ENCODE results near the gene AAR2. TPM values are rescaled to one million over a fixed set of nuclear protein-coding genes. Genes with fewer than 3 reads are reported as not detected.

Gene AAR2
- total RNA-seq, 1 donor from 2014 or later, result 19.0 TPM

GRCh38 chr20:36253036-36253435 is 16.8 kb downstream of the AAR2 start:
- Mint-ChIP-seq H3K27ac (ENCODE audit: unreplicated experiment) (no peak overlapping the region), H3K4me3 (ENCODE audit: unreplicated experiment) (no peak overlapping the region)

GRCh38 chr20:36254076-36254475 is 17.8 kb downstream of the AAR2 start:
- Mint-ChIP-seq H3K27ac (ENCODE audit: unreplicated experiment) (no peak overlapping the region), H3K4me1 (ENCODE audit: low read depth, unreplicated experiment) (peaks cover 11% of the 10 kb centered on the region), H3K36me3 (ENCODE audit: unreplicated experiment) (no peaks in the 10 kb centered on the region), H3K9me3 (ENCODE audit: unreplicated experiment) (peaks cover 1% of the 10 kb centered on the region), H3K27me3 (ENCODE audit: unreplicated experiment) (peaks cover 2% of the 10 kb centered on the region), H3K4me3 (ENCODE audit: unreplicated experiment) (no peak overlapping the region)
- TF ChIP-seq CTCF (IDR thresholded peaks at IDR 0.05; ENCODE audit: partially characterized antibody, unreplicated experiment), result no peak
- DNase-seq, result no peak

More at GRCh38 chr20:36253036-36253435, 16.8 kb downstream of the AAR2 start:
- H3K9me3 Mint-ChIP-seq (ENCODE audit: unreplicated experiment), result no peaks in the 10 kb centered on the region
- no peak for TF ChIP-seq CTCF (IDR thresholded peaks at IDR 0.05; ENCODE audit: partially characterized antibody, unreplicated experiment)
- no peak for DNase-seq
- peaks cover 11% of the 10 kb centered on the region for H3K4me1 Mint-ChIP-seq (ENCODE audit: low read depth, unreplicated experiment)
- peaks cover 2% of the 10 kb centered on the region for H3K27me3 Mint-ChIP-seq (ENCODE audit: unreplicated experiment)
- H3K36me3 Mint-ChIP-seq (ENCODE audit: unreplicated experiment), result no peaks in the 10 kb centered on the region

GRCh38 chr20:36255445-36255844 is 19.2 kb downstream of the AAR2 start:
- no peak overlapping the region for H3K27ac Mint-ChIP-seq (ENCODE audit: unreplicated experiment)
- TF ChIP-seq CTCF (IDR thresholded peaks at IDR 0.05; ENCODE audit: partially characterized antibody, unreplicated experiment), result no peak
- peaks cover 2% of the 10 kb centered on the region for H3K27me3 Mint-ChIP-seq (ENCODE audit: unreplicated experiment)
- no peak for DNase-seq
- H3K9me3 Mint-ChIP-seq (ENCODE audit: unreplicated experiment), result peaks cover 3% of the 10 kb centered on the region
- no peaks in the 10 kb centered on the region for H3K36me3 Mint-ChIP-seq (ENCODE audit: unreplicated experiment)
- H3K4me1 Mint-ChIP-seq (ENCODE audit: low read depth, unreplicated experiment), result peaks cover 19% of the 10 kb centered on the region
- no peak overlapping the region for H3K4me3 Mint-ChIP-seq (ENCODE audit: unreplicated experiment)

- DNase-seq, result no peak
- Mint-ChIP-seq H3K4me3 (ENCODE audit: unreplicated experiment) (no peak overlapping the region), H3K4me1 (ENCODE audit: low read depth, unreplicated experiment) (peaks cover 8% of the 10 kb centered on the region), H3K9me3 (ENCODE audit: unreplicated experiment) (peaks cover 3% of the 10 kb centered on the region), H3K36me3 (ENCODE audit: unreplicated experiment) (no peaks in the 10 kb centered on the region), H3K27ac (ENCODE audit: unreplicated experiment) (no peak overlapping the region), H3K27me3 (ENCODE audit: unreplicated experiment) (peaks cover 4% of the 10 kb centered on the region)
- TF ChIP-seq CTCF (IDR thresholded peaks at IDR 0.05; ENCODE audit: partially characterized antibody, unreplicated experiment), result no peak
These were observed 23.1 kb downstream of the AAR2 start for GRCh38 chr20:36259177-36260061.

GRCh38 chr20:36260316-36260715 is 24.0 kb downstream of the AAR2 start:
- Mint-ChIP-seq H3K36me3 (ENCODE audit: unreplicated experiment) (no peaks in the 10 kb centered on the region), H3K4me1 (ENCODE audit: low read depth, unreplicated experiment) (peaks cover 8% of the 10 kb centered on the region), H3K4me3 (ENCODE audit: unreplicated experiment) (no peak overlapping the region), H3K27ac (ENCODE audit: unreplicated experiment) (no peak overlapping the region), H3K27me3 (ENCODE audit: unreplicated experiment) (peaks cover 4% of the 10 kb centered on the region), H3K9me3 (ENCODE audit: unreplicated experiment) (peaks cover 3% of the 10 kb centered on the region)
- TF ChIP-seq CTCF (IDR thresholded peaks at IDR 0.05; ENCODE audit: partially characterized antibody, unreplicated experiment), result no peak
- no peak for DNase-seq
